HEK293 (cell line): ENCODE measurements around the gene KCNMA1.

Experiments used
- CTCF ChIA-PET: fragments of 350-600 bp; formaldehyde crosslinking; extraction: SDS; loops from one replicate; lab custom pipeline; 2021; ENCODE audit warnings: antibody characterized with exemption; lab: Yijun Ruan, JAX
- POLR2A ChIA-PET: fragments of 300-600 bp; formaldehyde crosslinking; extraction: SDS; loops from one replicate; lab custom pipeline; 2020; ENCODE audit warnings: antibody characterized with exemption, inconsistent platforms; lab: Yijun Ruan, JAX
- H3K27ac ChIP-seq: fragments of 200-500 bp; sonication (Bioruptor generic); 2 replicates; pipeline ENCODE4 v1.5.1; 2014; ENCODE audit warnings: low read depth, low read length, control low read depth, inconsistent platforms; ENCODE audit errors: extremely low read depth
- H3K36me3 ChIP-seq, 2 experiments: fragments of 200-500 bp in 1 of 2; sonication (Bioruptor generic) in 1 of 2; 1 replicate in 1 of 2; 2 replicates in 1 of 2; pipeline ENCODE4 v1.5.1; 2014 to 2017; ENCODE audit warnings: inconsistent platforms in 2 of 2, low read length in 2 of 2; ENCODE audit not compliant: control insufficient read depth in 2 of 2, insufficient read depth in 1 of 2
- H3K4me1 ChIP-seq: fragments of 200-500 bp; sonication (Bioruptor generic); 2 replicates; pipeline ENCODE4 v1.5.1; 2014; ENCODE audit warnings: mild to moderate bottlenecking, low read length, inconsistent platforms; ENCODE audit not compliant: control insufficient read depth, insufficient read depth
- H3K4me3 ChIP-seq: 2 replicates; pipeline ENCODE4 v1.5.1; 2011; ENCODE audit warnings: low read depth, mild to moderate bottlenecking, control low read depth, low read length, moderate library complexity
- H3K9me3 ChIP-seq: fragments of 200-500 bp; sonication (Bioruptor generic); 2 replicates; pipeline ENCODE4 v1.5.1; 2014; ENCODE audit warnings: low read depth, low read length, inconsistent platforms; ENCODE audit not compliant: control insufficient read depth, insufficient read depth
- BCL11A ChIP-seq: fragments of 450-650 bp; formaldehyde crosslinking; IDR thresholded peaks from 2 replicates; pipeline ENCODE4 v1.5.1; 2016; ENCODE audit warnings: low read depth, missing biosample characterization, missing genetic modification characterization
- CTCF ChIP-seq: fragments of 450-650 bp; formaldehyde crosslinking; IDR thresholded peaks from 2 replicates; pipeline ENCODE4 v1.5.1; 2016; ENCODE audit warnings: missing biosample characterization, missing genetic modification characterization
- PRDM4 ChIP-seq: fragments of 450-650 bp; formaldehyde crosslinking; IDR thresholded peaks from 2 replicates; pipeline ENCODE4 v1.5.1; 2017; ENCODE audit warnings: missing biosample characterization, missing genetic modification characterization
- SP2 ChIP-seq: fragments of 450-650 bp; formaldehyde crosslinking; IDR thresholded peaks from 2 replicates; pipeline ENCODE4 v1.5.1; 2016; ENCODE audit warnings: missing biosample characterization, missing genetic modification characterization
- TSHZ1 ChIP-seq: fragments of 450-650 bp; formaldehyde crosslinking; IDR thresholded peaks from 2 replicates; pipeline ENCODE4 v1.5.1; 2016; ENCODE audit warnings: missing biosample characterization, missing genetic modification characterization, borderline replicate concordance
- ZNF398 ChIP-seq: fragments of 450-650 bp; formaldehyde crosslinking; IDR thresholded peaks from 2 replicates; pipeline ENCODE4 v1.5.1; 2017; ENCODE audit warnings: missing biosample characterization, missing genetic modification characterization
- ZNF473 ChIP-seq: fragments of 450-650 bp; formaldehyde crosslinking; IDR thresholded peaks from 2 replicates; pipeline ENCODE4 v1.5.1; 2017; ENCODE audit warnings: missing biosample characterization, missing genetic modification characterization
- ZNF510 ChIP-seq: fragments of 450-650 bp; formaldehyde crosslinking; IDR thresholded peaks from 2 replicates; pipeline ENCODE4 v1.5.1; 2018; ENCODE audit warnings: mild to moderate bottlenecking, missing genetic modification characterization, missing biosample characterization; ENCODE audit not compliant: insufficient replicate concordance
- ZNF514 ChIP-seq: fragments of 450-650 bp; formaldehyde crosslinking; IDR thresholded peaks from 2 replicates; pipeline ENCODE4 v1.5.1; 2016; ENCODE audit warnings: missing biosample characterization, missing genetic modification characterization
- ZNF530 ChIP-seq: fragments of 450-650 bp; formaldehyde crosslinking; IDR thresholded peaks from 2 replicates; pipeline ENCODE4 v1.5.1; 2016; ENCODE audit warnings: low read depth, missing biosample characterization, missing genetic modification characterization
- ZNF558 ChIP-seq: fragments of 450-650 bp; formaldehyde crosslinking; IDR thresholded peaks from 2 replicates; pipeline ENCODE4 v1.5.1; 2016; ENCODE audit warnings: missing biosample characterization, missing genetic modification characterization
- ZNF704 ChIP-seq: fragments of 450-650 bp; formaldehyde crosslinking; IDR thresholded peaks from 2 replicates; pipeline ENCODE4 v1.5.1; 2016; ENCODE audit warnings: missing biosample characterization, missing genetic modification characterization

Gene KCNMA1

GRCh38 chr10:76937181-76937600, 700.4 kb downstream of the KCNMA1 start:
- POLR2A ChIA-PET: no interaction called here
- CTCF ChIA-PET: interaction anchor here (0.6 kb wide), 1 partner anchor 390 kb away, joined by 6 read pairs; no protein-coding TSS in a partner anchor

More at GRCh38 chr10:76937181-76937600, 700.4 kb downstream of the KCNMA1 start:
- no peaks in the 10 kb centered on the region for H3K9me3 ChIP-seq
- TF ChIP-seq ZNF510 (no peak), ZNF530 (tag by site-specific recombination) (no peak), ZNF473 (tag by site-specific recombination) (no peak), SP2 (no peak), ZNF514 (tag by site-specific recombination) (no peak), ZNF558 (tag by site-specific recombination) (no peak), CTCF (tag by site-specific recombination) (no peak), PRDM4 (no peak), ZNF398 (tag by site-specific recombination) (no peak), TSHZ1 (tag by site-specific recombination) (no peak), ZNF704 (tag by site-specific recombination) (no peak), BCL11A (tag by site-specific recombination) (no peak)
- peaks cover 5% of the 10 kb centered on the region; the same call in 1 of the 2 replicates for H3K4me1 ChIP-seq
- no peak overlapping the region for H3K27ac ChIP-seq
- no peaks in the 10 kb centered on the region for H3K36me3 ChIP-seq
- H3K4me3 ChIP-seq: no peak overlapping the region
